Measurements from ENCODE around the gene IER5L. TPM values are rescaled to one million over a fixed set of nuclear protein-coding genes. Genes with fewer than 3 reads are reported as not detected.
A peak's percentile ranks its signal among the peaks of the same experiment; 100 is the strongest.

Gene IER5L
- total and polyA plus RNA-seq, 9 donors = 4.0 to 7.4 (median 6.6) TPM

DNA sequence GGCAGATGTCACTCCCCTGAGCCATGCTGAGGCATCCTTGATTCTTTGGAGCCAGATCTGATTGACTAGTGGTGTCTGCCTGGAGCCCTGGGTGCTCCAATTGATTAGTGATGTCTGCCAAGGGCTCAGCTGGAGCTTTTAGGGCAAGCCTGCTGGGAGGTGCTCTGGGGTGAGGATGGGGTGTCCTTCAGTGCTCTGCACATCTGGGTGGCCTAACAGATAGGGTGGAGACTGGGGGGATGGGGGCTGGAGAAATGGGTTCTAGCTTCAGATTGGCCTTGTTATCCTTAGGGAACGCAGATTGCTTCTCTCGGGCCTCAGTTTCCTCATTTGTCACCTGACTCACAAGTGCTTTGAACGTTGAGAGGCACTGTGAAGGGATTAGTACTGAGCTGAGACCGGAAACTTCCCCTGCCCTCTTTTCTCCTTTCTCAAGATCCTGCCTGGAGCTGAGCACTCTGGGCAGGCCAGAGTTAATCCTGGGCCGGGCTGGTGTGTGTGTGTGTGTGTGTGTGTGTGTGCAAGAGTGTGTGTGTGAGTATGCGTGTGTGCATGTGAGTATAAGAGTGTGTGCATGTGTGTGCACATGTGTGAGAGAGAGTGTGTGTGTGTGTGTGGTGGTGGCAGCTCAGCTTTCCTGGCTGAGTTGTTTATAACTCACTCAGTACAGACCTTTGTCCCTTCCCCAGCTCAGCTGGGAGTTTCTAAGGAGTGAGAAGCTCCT is 5.6 kb upstream of the IER5L start:
- peaks cover 4% of the 10 kb centered on the region for H3K9me3 ChIP-seq (replicated peaks; ENCODE audit: control insufficient read depth, low read depth, low read length)
- H3K27ac ChIP-seq (ENCODE audit: low read length) = no peak overlapping the region
- H3K4me1 ChIP-seq (ENCODE audit: control insufficient read depth, insufficient read depth, low read length) = peaks cover 37% of the 10 kb centered on the region
- DNase-seq = no peak
- H3K27me3 ChIP-seq (ENCODE audit: control insufficient read depth, insufficient read depth, low read length) = peaks cover 3% of the 10 kb centered on the region
- H3K4me3 ChIP-seq (ENCODE audit: low read length) = no peak overlapping the region
- no peaks in the 10 kb centered on the region for H3K36me3 ChIP-seq (ENCODE audit: control insufficient read depth, insufficient read depth, low read length)
- WGBS (ENCODE audit: insufficient coverage) = 40% methylated on average over 1 of the region's 6 CpGs

GRCh38 chr9:129182625-129183494 is 4.8 kb upstream of the IER5L start:
- no peaks in the 10 kb centered on the region for H3K36me3 ChIP-seq (ENCODE audit: control insufficient read depth, insufficient read depth, low read length)
- H3K4me1 ChIP-seq (ENCODE audit: control insufficient read depth, insufficient read depth, low read length) = peaks cover 40% of the 10 kb centered on the region
- WGBS (ENCODE audit: insufficient coverage) = 59% methylated on average over 11 of the region's 20 CpGs
- no peak overlapping the region for H3K27ac ChIP-seq (ENCODE audit: low read length)
- peaks cover 4% of the 10 kb centered on the region for H3K9me3 ChIP-seq (replicated peaks; ENCODE audit: control insufficient read depth, low read depth, low read length)
- no peak overlapping the region for H3K4me3 ChIP-seq (ENCODE audit: low read length)
- DNase-seq = no peak
- H3K27me3 ChIP-seq (ENCODE audit: control insufficient read depth, insufficient read depth, low read length) = peaks cover 3% of the 10 kb centered on the region

- Histone ChIP-seq H3K27ac (ENCODE audit: low read length) (no peak overlapping the region), H3K36me3 (ENCODE audit: control insufficient read depth, insufficient read depth, low read length) (no peaks in the 10 kb centered on the region), H3K9me3 (replicated peaks; ENCODE audit: control insufficient read depth, low read depth, low read length) (peaks cover 2% of the 10 kb centered on the region), H3K27me3 (ENCODE audit: control insufficient read depth, insufficient read depth, low read length) (peaks cover 3% of the 10 kb centered on the region), H3K4me1 (ENCODE audit: control insufficient read depth, insufficient read depth, low read length) (peaks cover 40% of the 10 kb centered on the region), H3K4me3 (ENCODE audit: low read length) (no peak overlapping the region)
- no peak for DNase-seq
- 83% methylated on average over 4 of the region's 4 CpGs for WGBS (ENCODE audit: insufficient coverage)
Observed at GRCh38 chr9:129182122-129182521, 4.1 kb upstream of the IER5L start.

DNA sequence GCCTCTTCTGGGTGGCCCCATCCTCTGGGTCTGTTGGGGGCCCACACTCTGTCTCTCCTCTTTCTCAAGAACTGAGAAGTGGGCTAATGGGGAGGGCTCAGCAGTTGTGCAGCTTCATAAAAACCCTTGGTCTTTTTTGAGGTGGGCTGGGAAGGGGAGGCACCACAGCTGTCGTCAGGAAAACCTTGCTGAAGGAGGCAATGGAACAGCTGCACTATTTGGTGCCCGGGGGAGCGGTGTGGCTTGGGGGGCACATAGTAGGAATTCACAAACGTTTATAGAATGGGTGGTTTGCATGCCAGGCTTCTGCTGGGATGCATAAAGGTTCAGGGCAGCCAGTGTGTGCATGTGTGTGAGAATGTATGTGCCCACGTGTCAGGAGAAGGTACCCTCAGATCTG is 3.2 kb upstream of the IER5L start:
- H3K4me1 ChIP-seq (ENCODE audit: control insufficient read depth, insufficient read depth, low read length) = peaks cover 44% of the 10 kb centered on the region
- no peak overlapping the region for H3K4me3 ChIP-seq (ENCODE audit: low read length)
- DNase-seq = no peak
- peaks cover 5% of the 10 kb centered on the region for H3K27me3 ChIP-seq (ENCODE audit: control insufficient read depth, insufficient read depth, low read length)
- H3K27ac ChIP-seq (ENCODE audit: low read length) = no peak overlapping the region
- H3K9me3 ChIP-seq (replicated peaks; ENCODE audit: control insufficient read depth, low read depth, low read length) = no peaks in the 10 kb centered on the region
- H3K36me3 ChIP-seq (ENCODE audit: control insufficient read depth, insufficient read depth, low read length) = no peaks in the 10 kb centered on the region
- 65% methylated on average over 5 of the region's 5 CpGs for WGBS (ENCODE audit: insufficient coverage)

DNA sequence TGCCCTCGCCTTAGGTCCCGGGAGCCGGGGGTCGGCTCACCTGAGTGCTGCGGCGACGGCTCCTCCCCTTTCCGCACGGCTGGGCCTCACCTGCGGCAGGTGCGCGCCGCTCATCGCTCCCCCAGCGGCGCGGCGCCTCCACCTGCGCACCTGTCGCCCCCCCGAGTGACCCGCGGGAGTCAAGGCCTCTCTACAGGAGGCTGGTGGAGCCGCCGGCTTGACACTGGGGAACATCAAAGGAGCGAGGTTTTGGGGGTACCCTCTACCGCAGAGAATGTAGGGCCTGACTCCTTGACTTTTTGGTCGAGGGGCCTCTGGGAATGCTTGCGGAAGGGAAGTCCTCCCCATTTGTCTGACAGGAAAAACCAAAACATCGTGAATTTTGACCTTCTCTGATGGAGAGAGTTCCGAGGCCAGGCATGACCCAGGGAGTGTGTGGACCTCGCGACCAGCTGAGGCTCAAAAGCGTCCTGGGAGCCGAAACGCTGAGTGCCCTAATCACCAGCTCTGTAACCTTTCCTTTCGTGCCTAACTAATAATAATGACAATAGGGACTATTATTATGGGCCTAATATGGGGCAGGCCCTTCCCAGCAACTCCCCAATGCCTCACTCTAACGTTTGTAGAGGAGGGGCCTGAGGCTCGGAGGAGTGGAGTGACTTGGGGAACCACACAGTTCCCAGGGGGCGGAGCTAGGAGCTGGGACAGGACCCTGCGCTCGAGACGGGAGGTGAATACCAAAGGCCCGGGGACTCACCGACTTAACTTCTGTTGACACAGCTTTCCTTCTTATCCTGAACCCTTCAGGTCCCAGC is 714 bp upstream of the IER5L start:
- no peaks in the 10 kb centered on the region for H3K9me3 ChIP-seq (replicated peaks; ENCODE audit: control insufficient read depth, low read depth, low read length)
- no peaks in the 10 kb centered on the region for H3K36me3 ChIP-seq (ENCODE audit: control insufficient read depth, insufficient read depth, low read length)
- H3K27me3 ChIP-seq (ENCODE audit: control insufficient read depth, insufficient read depth, low read length) = peaks cover 7% of the 10 kb centered on the region
- peaks cover 53% of the 10 kb centered on the region for H3K4me1 ChIP-seq (ENCODE audit: control insufficient read depth, insufficient read depth, low read length)
- 9% methylated on average over 31 of the region's 45 CpGs for WGBS (ENCODE audit: insufficient coverage)
- H3K27ac ChIP-seq (ENCODE audit: low read length) = no peak overlapping the region
- peak overlapping the region; percentile 19 for H3K4me3 ChIP-seq (ENCODE audit: low read length)
- peak; percentile 39 for DNase-seq

- H3K27ac ChIP-seq (ENCODE audit: low read length) = peak overlapping the region; percentile 63
Observed at GRCh38 chr9:129177443-129177790, 644 bp downstream of the IER5L start.

GRCh38 chr9:129176701-129177442 is 1.2 kb downstream of the IER5L start:
- DNase-seq = peak; percentile 66

More at GRCh38 chr9:129177443-129177790, 644 bp downstream of the IER5L start:
- Histone ChIP-seq H3K36me3 (ENCODE audit: control insufficient read depth, insufficient read depth, low read length) (no peaks in the 10 kb centered on the region), H3K27me3 (ENCODE audit: control insufficient read depth, insufficient read depth, low read length) (peaks cover 16% of the 10 kb centered on the region), H3K4me3 (ENCODE audit: low read length) (peak overlapping the region; percentile 58), H3K4me1 (ENCODE audit: control insufficient read depth, insufficient read depth, low read length) (peaks cover 61% of the 10 kb centered on the region), H3K9me3 (replicated peaks; ENCODE audit: control insufficient read depth, low read depth, low read length) (no peaks in the 10 kb centered on the region)
- peak; percentile 44 for DNase-seq
- WGBS (ENCODE audit: insufficient coverage) = 2% methylated on average over 55 of the region's 56 CpGs

GRCh38 chr9:129175825-129176633 is 2.0 kb downstream of the IER5L start:
- Histone ChIP-seq H3K4me1 (ENCODE audit: control insufficient read depth, insufficient read depth, low read length) (peaks cover 53% of the 10 kb centered on the region), H3K9me3 (replicated peaks; ENCODE audit: control insufficient read depth, low read depth, low read length) (no peaks in the 10 kb centered on the region), H3K27ac (ENCODE audit: low read length) (peak overlapping the region; percentile 99), H3K27me3 (ENCODE audit: control insufficient read depth, insufficient read depth, low read length) (peaks cover 16% of the 10 kb centered on the region), H3K4me3 (ENCODE audit: low read length) (peak overlapping the region; percentile 90), H3K36me3 (ENCODE audit: control insufficient read depth, insufficient read depth, low read length) (no peaks in the 10 kb centered on the region)
- 0% methylated on average over 11 of the region's 47 CpGs for WGBS (ENCODE audit: insufficient coverage)
- DNase-seq = peak; percentile 97

More at GRCh38 chr9:129176701-129177442, 1.2 kb downstream of the IER5L start:
- Histone ChIP-seq H3K27me3 (ENCODE audit: control insufficient read depth, insufficient read depth, low read length) (peaks cover 16% of the 10 kb centered on the region), H3K4me1 (ENCODE audit: control insufficient read depth, insufficient read depth, low read length) (peaks cover 61% of the 10 kb centered on the region), H3K4me3 (ENCODE audit: low read length) (peak overlapping the region; percentile 90), H3K27ac (ENCODE audit: low read length) (peak overlapping the region; percentile 99), H3K9me3 (replicated peaks; ENCODE audit: control insufficient read depth, low read depth, low read length) (no peaks in the 10 kb centered on the region), H3K36me3 (ENCODE audit: control insufficient read depth, insufficient read depth, low read length) (no peaks in the 10 kb centered on the region)
- under 1% methylated on average over 70 of the region's 80 CpGs for WGBS (ENCODE audit: insufficient coverage)

- Histone ChIP-seq H3K27me3 (ENCODE audit: control insufficient read depth, insufficient read depth, low read length) (peaks cover 16% of the 10 kb centered on the region), H3K36me3 (ENCODE audit: control insufficient read depth, insufficient read depth, low read length) (no peaks in the 10 kb centered on the region), H3K27ac (ENCODE audit: low read length) (peak overlapping the region; percentile 99), H3K4me3 (ENCODE audit: low read length) (peak overlapping the region; percentile 90), H3K4me1 (ENCODE audit: control insufficient read depth, insufficient read depth, low read length) (peaks cover 48% of the 10 kb centered on the region), H3K9me3 (replicated peaks; ENCODE audit: control insufficient read depth, low read depth, low read length) (no peaks in the 10 kb centered on the region)
- DNase-seq = no peak
- WGBS (ENCODE audit: insufficient coverage) = 3% methylated on average over 5 of the region's 10 CpGs
Observed at GRCh38 chr9:129175515-129175824, 2.6 kb downstream of the IER5L start.

All from muscle of leg (tissue), 11 donors.